Heart left ventricle (tissue), 16 donors: ENCODE results near the gene TAMALIN. TPM values are rescaled to one million over a fixed set of nuclear protein-coding genes. Genes with fewer than 3 reads are reported as not detected.

Experiments used
- ATAC-seq, 4 donors: fragments of 200-7000 bp; cut with Tn5 transposase; one replicate each; pipeline ENCODE4 v1.9.1; 2020 to 2022; ENCODE audit warnings: moderate library complexity in 4 of 4, mild to moderate bottlenecking in 3 of 4, moderate number of reproducible peaks in 1 of 4
- DNase-seq, 5 donors: peaks; one replicate each; pipeline ENCODE4 v3.0.0-alpha.2; 2020
- H3K27ac ChIP-seq, 12 donors: fragments of 200-600 bp; sonication (generic) in 4 of 12; one replicate each; pipeline versions ENCODE4 v1.5.0 to v1.8.0; 2016 to 2022; ENCODE audit warnings: mild to moderate bottlenecking in 2 of 12
- H3K27me3 ChIP-seq, 9 donors: fragments of 200-600 bp; sonication (generic) in 2 of 9; one replicate each; pipeline versions ENCODE4 v1.5.1 to v1.8.0; 2016 to 2022; ENCODE audit warnings: mild to moderate bottlenecking in 3 of 9
- H3K36me3 ChIP-seq, 9 donors: fragments of 200-600 bp; sonication (generic) in 2 of 9; one replicate each; pipeline versions ENCODE4 v1.5.0 to v1.8.0; 2018 to 2022; ENCODE audit warnings: mild to moderate bottlenecking in 2 of 9
- H3K4me1 ChIP-seq, 12 donors: fragments of 200-600 bp; sonication (generic) in 4 of 12; one replicate each; pipeline versions ENCODE4 v1.5.0 to v1.8.0; 2016 to 2022; ENCODE audit warnings: mild to moderate bottlenecking in 3 of 12
- H3K4me3 ChIP-seq, 12 donors: fragments of 200-600 bp; sonication (generic) in 4 of 12; one replicate each; pipeline versions ENCODE4 v1.5.0 to v1.8.0; 2017 to 2022; ENCODE audit warnings: mild to moderate bottlenecking in 9 of 12, moderate library complexity in 4 of 12
- H3K9me3 ChIP-seq, 12 donors: fragments of 200-600 bp; sonication (generic) in 4 of 12; one replicate each; pipeline versions ENCODE4 v1.5.0 to v1.8.0; 2016 to 2022; ENCODE audit warnings: mild to moderate bottlenecking in 1 of 12
- CTCF ChIP-seq, 12 donors: fragments of 200-600 bp; sonication (generic) in 4 of 12; IDR thresholded peaks; one replicate each; pipeline versions ENCODE4 v1.5.0 to v1.8.0; 2018 to 2022; ENCODE audit warnings: antibody characterized with exemption in 12 of 12, mild to moderate bottlenecking in 5 of 12
- POLR2A ChIP-seq, 2 donors: fragments of 450-650 bp; IDR thresholded peaks; one replicate each; pipeline ENCODE4 v1.6.1; 2017; ENCODE audit warnings: antibody characterized with exemption in 2 of 2, mild to moderate bottlenecking in 2 of 2, moderate library complexity in 2 of 2
- WGBS, 4 donors: extraction: QIAGEN DNeasy Blood & Tissue Kit in 2 of 4; methylation state at CpG; one replicate each; pipeline versions ENCODE4 v1.1.5 to v1.1.7; 2013 to 2018; 5-methylcytosine and 5-hydroxymethylcytosine counted together
- intact Hi-C, 10 donors: fragments of 100-400 bp; cut with DNase I; formaldehyde crosslinking; loops; one replicate each; pipeline versions ENCODE4 v1.11.1 to v1.14.2; 2022
- polyA plus RNA-seq, 2 donors: library from polyadenylated mRNA; stranded (reverse); fragments of 200-250 nt; gene quantifications; one replicate each; pipeline ENCODE4 v1.2.3, GENCODE V29; 2013
- total RNA-seq, 9 donors: library from RNA; depleted of rRNA in 2 of 9; stranded (reverse); fragments of >200 nt in 2 of 9; fragmentation: NEBNext Ultra II Directional in 3 of 9; extraction: Animal tissue kit (Norgen Biotek cat#: 25700) in 3 of 9; gene quantifications; one replicate each; pipeline versions ENCODE4 v1.1.0 to v1.2.4, GENCODE V29; 2016 to 2023
- donor health status: ischemic (EF 13 %, LVEDD 7.1; RV severe dilation, severe dysfunction).
- donor health status: healthy with polysubstance abuse.
- donor health status: DM: no; HTN: yes; CAD: no.
- donor health status: DM: no; HTN: no; CAD: no.
- donor health status: ischemic (EF 25% LVEDD 6.9; RV normal size, moderate dysfunction).
- donor health status: ischemic (EF 25% LVEDD 5.7; RV mildly dilated, moderate dysfunction).
- donor health status: healthy.
- donor health status: DM: yes; HTN: yes; CAD: no.
- donor health status: ischemic (EF 35%, LVEDD 5.7; RV mildly dilated, moderate dysfunction).
- donor health status: nonischemic (EF 11% LVEDD 7.7; RV severe dilation, severe dysfunction).
- donor health status: DM: yes; HTN: yes; CAD: no.
- donor health status: PGD.
- donor health status: ischemic (EF 29% LVEDD 5.4; RV normal size, mild dysfunction).
- donor health status: nonischemic (EF 23%, LVEDD 6.1; RV moderate dilation, normal function).

TAMALIN gene
- total and polyA plus RNA-seq, 11 donors: 12.9 to 38.0 (median 17.8) TPM

- peaks cover 0 to 21% (median 4%) of the 10 kb centered on the region in 9 donors for H3K27me3 ChIP-seq
- no peaks in the 10 kb centered on the region for H3K9me3 ChIP-seq
- DNase-seq (peak in 1 of 5 donors; percentile 32), ATAC-seq (no peak)
- peaks cover 0 to 58% (median 36%) of the 10 kb centered on the region in 9 donors for H3K36me3 ChIP-seq
- peak overlapping the region; percentile 85 to 99 (median 94) for H3K27ac ChIP-seq
- WGBS, 4 donors: 53 to 68% (median 56%) methylated on average over 8 of the region's 8 CpGs
- no peak for TF ChIP-seq POLR2A (IDR thresholded peaks at IDR 0.05)
- TF ChIP-seq CTCF (IDR thresholded peaks at IDR 0.05): no peak
- intact Hi-C loops: no loop called here
- peak overlapping the region in 9 of 12 donors; percentile 16 to 93 (median 86) for H3K4me3 ChIP-seq
- H3K4me1 ChIP-seq: peaks cover 0 to 52% (median 33%) of the 10 kb centered on the region in 12 donors
Observed at GRCh38 chr12:52010692-52011601, 4.2 kb downstream of the TAMALIN start.

- Histone ChIP-seq H3K36me3 (peaks cover 0 to 59% (median 36%) of the 10 kb centered on the region in 9 donors), H3K4me3 (no peak overlapping the region), H3K27ac (peak overlapping the region in 8 of 12 donors; percentile 85 to 98 (median 90)), H3K4me1 (peaks cover 0 to 45% (median 28%) of the 10 kb centered on the region in 12 donors), H3K9me3 (no peaks in the 10 kb centered on the region), H3K27me3 (peaks cover 0 to 16% (median 0%) of the 10 kb centered on the region in 9 donors)
- WGBS, 4 donors: 95 to 98% (median 96%) methylated on average over 8 of the region's 8 CpGs
- DNase-seq: peak in 1 of 5 donors; percentile 11
- intact Hi-C loops: no loop called here
- ATAC-seq: no peak
- TF ChIP-seq POLR2A (IDR thresholded peaks at IDR 0.05): no peak
- no peak for TF ChIP-seq CTCF (IDR thresholded peaks at IDR 0.05)
Observed at GRCh38 chr12:52011602-52012214, 5.0 kb downstream of the TAMALIN start.

- no peaks in the 10 kb centered on the region for H3K9me3 ChIP-seq
- ATAC-seq (no peak), DNase-seq (no peak)
- intact Hi-C loops: no loop called here
- 90 to 94% (median 92%) methylated on average over 15 to 16 of the region's 16 CpGs for WGBS, 4 donors
- H3K36me3 ChIP-seq: peaks cover 0 to 56% (median 36%) of the 10 kb centered on the region in 9 donors
- TF ChIP-seq CTCF (IDR thresholded peaks at IDR 0.05) (no peak), POLR2A (IDR thresholded peaks at IDR 0.05) (no peak)
- H3K4me1 ChIP-seq: peaks cover 0 to 33% (median 23%) of the 10 kb centered on the region in 12 donors
- no peak overlapping the region for H3K4me3 ChIP-seq
- H3K27ac ChIP-seq: no peak overlapping the region
- peaks cover 0 to 8% (median 0%) of the 10 kb centered on the region in 9 donors for H3K27me3 ChIP-seq
Observed at GRCh38 chr12:52013626-52014310, 7.0 kb downstream of the TAMALIN start.
